IPS DF 4.7 (cell line): ENCODE results near the gene PYGB.
"Not testable (repeated sequence)": the region's sequence is repeated elsewhere in the genome, so short reads cannot be mapped to it uniquely, and the experiment has no call there.

Experiments used
- DNase-seq: peaks from one replicate; pipeline ENCODE4 v3.0.0-alpha.2; 2013; ENCODE audit warnings: low spot score; ENCODE audit errors: extremely low read depth

PYGB gene

DNA sequence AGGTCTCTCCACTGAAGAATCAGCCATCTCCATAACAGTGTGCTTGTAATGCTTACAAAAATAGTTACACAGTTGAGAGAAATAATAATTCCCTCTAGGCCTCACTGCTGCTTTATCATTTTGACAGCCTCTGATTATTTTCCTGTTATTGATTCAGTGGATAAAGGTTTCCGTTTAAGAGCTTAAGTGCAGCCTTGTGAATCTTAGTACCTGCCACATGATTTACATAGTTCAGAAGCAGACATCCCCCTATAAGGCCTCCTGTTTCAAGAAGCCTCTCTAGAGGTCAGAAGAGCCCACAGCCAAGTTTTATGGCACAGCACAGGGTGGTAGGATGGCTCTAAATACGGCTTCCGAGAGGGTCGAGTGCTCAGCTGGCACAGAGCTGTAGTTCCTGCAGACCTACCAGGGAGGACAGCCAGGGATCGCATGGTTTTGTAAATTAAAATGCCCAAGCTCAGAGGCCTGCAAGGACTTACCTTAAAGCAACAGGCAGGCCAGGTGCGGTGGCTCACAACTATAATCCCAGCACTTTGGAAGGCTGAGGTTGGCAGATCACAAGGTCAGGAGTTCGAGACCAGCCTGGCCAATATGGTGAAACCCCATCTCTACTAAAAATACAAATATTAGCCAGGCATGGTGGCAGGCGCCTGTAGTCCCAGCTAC lies 17.6 kb upstream of the PYGB start:
- DNase-seq: no peak

DNA sequence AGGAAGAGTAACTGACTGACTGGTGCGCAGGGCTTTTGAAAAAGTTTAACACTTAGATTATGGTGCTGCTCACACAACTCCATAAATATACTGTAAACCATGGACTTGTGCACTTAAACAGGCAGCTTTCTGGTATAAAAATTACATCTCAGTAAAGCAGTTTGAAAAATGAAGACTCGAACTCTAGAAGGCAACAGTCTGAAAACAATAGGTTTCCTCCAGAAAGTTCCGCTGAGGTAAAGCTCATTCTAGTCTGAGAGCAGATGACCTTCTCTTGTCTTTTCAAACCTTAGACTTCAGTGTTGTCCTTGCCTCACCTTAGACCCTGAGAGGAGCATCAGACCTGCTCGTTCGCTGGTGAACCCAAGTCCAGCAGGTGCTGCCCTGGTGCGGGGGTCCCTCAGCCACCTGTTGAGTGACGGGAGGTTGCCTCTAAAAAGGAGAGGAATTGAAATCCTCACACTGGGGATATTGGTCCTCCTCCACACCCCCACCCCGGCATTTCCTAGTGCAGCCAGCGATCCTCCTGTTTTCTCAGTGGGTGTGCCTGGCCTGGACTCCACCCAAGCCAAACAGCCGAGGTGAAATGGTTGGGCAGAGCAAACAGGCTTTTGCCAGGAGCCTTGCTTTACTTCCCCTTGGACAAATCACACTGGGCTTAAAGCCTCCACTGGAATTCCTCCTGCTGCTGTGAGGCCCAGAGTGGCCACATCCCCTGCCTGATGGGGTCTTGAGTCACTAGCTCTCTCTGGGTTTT lies 14.7 kb upstream of the PYGB start:
- no peak for DNase-seq

DNA sequence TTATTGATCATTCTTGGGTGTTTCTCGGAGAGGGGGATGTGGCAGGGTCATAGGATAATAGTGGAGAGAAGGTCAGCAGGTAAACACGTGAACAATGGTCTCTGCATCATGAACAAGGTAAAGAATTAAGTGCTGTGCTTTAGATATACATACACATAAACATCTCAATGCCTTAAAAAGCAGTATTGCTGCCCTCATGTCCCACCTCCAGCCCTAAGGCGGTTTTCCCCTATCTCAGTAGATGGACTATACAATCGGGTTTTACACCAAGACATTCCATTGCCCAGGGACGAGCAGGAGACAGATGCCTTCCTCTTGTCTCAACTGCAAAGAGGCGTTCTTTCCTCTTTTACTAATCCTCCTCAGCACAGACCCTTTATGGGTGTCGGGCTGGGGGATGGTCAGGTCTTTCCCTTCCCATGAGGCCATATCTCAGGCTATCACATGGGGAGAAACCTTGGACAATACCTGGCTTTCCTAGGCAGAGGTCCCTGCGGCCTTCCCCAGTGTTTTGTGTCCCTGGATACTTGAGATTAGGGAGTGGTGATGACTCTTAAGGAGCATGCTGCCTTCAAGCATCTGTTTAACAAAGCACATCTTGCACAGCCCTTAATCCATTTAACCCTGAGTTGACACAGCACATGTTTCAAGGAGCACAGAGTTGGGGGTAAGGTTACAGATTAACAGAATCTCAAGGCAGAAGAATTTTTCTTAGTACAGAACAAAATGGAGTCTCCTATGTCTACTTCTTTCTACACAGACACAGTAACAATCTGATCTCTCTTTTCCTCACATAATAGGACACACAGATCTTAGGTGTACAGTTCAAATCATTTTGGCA lies 13.7 kb upstream of the PYGB start:
- DNase-seq: not testable (repeated sequence)

DNA sequence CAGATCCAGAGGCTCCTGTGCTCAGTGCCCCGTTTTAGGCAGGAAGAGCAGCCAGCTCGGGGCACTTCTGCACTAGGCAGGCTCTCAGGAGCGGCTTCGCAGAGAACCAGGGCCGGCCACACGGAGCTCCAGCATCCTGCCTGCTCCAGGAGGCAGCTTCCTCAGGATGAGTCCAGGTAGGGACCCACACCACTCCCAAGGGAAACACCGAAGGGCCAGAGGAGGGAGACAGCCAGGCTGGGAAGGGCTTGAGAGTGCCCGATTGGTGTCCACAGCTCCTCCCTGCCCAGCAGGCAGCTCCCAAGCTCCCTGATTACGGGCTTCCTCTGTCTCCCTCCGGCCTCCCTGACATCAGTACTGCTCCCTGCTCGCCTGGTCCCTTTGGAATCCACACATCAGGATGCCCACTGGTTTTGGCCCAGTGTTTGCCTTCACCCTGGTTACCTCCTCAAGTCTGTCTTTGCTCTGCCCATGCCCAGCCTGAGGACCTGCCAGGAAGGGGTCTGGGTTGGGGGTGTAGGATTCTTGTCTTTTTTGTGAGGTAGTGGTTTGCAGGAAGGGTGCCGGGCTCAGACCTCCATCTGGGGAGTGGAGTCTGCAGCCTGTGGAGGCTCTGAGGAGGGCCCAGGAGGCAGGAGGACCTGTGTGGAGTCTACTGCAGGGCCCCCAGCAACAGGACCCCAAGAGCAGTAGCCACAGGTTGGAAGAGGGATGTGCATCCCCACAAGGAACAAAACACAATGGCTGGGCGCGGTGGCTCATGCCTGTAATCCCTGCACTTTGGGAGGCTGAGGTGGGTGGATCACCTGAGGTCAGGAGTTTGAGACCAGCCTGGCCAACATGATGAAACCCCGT lies 11.2 kb upstream of the PYGB start:
- no peak for DNase-seq

DNA sequence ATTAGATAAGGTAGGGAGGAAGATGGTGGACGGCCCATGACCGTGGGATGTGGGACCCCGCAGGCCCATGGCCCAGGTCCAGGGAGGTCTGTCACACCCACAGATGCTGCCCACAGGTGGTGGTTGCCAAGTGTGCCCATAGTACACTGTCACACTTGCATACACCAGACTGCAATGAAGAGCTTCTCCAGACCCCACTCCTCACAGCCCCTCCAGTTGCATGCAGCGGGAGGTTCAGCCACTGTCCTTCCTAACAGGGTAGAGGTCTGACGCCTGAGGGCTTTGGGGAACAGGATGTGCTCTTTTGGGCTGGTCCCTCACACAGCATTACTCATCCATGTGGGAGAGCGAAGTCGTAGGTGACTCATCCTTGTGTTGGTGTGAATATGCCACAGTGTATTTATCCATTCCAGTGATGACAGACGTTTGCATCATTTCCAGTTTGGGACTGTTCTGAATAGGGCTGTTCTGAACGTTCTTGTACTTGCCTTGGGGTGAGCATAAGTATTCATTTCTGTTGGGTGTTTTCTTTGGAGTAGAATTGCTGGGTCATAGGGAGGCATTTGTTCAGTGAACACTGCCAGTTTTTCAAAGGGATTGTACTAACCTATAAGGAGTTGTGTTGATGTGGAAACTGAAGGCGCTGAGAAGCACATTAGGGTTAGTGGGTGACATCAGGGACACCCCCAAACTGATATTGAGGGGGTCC lies 10.1 kb upstream of the PYGB start:
- DNase-seq: no peak

DNA sequence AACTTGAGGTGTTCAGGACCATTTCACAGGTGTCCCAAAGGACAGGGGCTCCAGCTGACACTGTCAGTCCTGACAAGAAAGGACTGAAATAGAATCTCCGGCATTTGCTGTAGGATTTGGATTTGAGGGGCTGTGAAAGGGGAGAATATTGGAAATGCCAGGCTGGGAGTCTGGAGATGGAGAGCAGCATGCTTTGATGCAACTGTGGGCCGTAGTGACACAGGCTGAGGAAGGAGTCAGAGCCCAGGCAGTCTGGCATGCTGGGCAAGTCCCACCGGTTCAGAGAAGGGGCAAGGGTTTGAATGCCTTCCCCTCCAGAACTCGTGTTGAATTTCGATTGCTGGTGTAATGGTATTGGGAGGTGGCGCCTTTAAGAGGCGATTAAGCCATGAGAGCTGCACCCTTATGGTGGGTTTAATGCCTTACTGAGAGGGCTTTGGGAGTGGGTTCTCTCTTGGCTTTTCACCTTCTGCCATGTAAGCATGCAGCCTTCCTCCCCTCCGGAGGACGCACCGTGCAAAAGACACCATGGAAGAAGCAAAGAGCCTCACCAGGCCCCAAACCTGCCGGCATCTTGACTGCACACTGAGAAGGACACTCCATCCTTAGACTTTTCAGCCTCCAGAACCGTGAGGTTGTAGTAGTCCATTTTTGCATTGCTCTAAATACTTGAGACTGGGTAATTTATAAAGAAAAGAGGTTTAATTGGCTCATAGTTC lies 9.4 kb upstream of the PYGB start:
- DNase-seq: no peak

DNA sequence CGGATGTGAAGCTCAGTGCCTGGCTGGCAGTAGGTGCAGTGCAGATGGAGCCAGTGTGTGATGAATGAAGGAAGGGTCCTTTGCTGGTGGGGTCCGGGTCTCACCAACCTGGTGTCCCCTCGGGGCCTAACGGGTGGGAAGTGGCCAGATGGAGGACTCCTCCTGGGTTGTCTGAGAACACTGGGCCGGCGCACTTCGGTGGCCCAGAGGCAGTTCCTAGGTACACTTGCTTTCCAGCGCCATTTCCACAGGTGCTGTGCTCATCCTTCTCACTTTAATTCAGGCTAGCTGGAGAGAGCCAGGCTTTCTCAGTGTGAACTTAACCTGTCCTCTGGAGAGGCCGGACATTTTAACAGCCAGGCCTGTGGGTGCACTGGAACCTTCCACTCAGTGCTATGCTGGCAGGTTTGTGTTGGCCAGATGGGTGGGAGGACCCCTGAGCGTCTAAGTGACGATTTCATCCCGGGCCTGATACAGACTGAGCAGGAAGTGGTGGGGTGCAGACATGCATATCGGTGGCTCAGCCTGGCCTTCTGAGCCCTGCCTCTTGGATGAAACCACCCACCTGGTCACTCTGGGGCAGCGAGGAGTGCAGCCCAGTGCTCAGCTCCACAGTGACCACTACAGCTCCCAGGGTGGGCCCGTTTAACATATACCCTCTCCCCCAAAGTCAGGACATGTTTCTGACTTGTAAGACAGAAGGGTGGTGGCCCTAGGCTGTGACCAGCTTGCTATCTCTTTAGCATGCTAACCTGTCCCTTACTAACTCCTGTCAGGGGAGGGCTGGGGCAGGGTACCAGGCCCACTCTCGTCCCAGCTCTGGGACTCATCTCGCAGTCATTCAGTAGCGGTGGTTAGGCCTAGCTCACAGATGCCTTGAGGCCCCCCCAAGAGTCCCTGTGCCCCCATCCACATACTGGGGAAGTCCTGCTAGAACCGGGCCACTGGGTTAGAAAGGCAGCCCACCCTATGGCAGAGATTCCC lies 8.2 kb upstream of the PYGB start:
- DNase-seq: no peak

DNA sequence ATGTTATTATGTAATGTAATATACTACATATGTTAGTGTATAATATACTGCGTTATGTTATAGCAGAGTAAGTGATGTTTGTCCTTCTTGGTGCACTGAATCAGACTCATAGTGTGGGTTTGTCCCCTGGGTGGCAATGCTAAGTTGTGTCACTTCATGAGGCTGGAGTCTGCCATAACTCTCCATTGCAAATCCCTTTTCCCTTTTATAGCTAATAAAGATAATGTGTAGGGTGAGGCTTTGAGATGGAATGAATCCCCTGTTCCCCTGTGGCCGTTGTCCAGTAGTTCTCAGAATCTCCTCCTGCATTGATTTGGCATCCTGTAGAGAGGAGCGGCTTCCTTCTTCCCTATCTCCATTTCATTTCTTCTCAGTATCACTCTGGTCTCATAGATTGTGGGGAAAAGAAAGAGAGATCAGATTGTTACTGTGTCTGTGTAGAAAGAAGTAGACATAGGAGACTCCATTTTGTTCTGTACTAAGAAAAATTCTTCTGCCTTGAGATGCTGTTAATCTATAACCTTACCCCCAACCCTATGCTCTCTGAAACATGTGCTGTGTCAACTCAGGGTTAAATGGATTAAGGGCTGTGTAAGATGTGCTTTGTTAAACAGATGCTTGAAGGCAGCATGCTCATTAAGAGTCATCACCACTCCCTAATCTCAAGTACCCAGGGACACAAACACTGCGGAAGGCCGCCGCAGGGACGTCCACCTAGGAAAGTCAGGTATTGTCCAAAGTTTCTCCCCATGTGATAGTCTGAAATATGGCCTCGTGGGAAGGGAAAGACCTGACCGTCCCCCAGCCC lies 6.8 kb upstream of the PYGB start:
- not testable (repeated sequence) for DNase-seq

DNA sequence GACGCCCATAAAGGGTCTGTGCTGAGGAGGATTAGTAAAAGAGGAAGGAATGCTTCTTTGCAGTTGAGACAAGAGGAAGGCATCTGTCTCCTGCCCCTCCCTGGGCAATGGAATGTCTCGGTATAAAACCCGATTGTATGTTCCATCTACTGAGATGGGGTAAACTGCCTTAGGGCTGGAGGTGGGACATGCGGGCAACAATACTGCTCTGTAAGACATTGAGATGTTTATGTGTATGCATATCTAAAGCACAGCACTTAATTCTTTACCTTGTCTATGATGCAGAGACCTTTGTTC lies 6.3 kb upstream of the PYGB start:
- not testable (repeated sequence) for DNase-seq

DNA sequence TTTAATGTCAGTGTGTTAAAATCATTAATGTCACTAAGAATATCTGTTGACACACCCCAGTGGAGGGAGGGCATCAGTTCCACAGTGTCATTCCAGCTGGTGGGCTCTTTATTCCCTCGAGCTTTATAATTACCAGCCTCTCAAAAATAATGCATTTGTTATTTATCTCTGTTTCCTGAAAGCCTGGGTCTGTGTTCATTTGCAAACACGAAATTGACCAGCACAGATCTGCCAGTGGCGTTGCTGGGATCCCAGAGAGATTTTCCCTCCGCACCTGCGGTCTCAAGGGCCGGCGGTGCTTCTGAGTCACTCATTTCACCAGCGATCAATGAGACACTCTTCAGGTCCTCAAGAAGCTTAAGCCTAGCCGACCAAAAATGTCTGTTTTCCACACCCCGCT lies 5.7 kb upstream of the PYGB start:
- no peak for DNase-seq

DNA sequence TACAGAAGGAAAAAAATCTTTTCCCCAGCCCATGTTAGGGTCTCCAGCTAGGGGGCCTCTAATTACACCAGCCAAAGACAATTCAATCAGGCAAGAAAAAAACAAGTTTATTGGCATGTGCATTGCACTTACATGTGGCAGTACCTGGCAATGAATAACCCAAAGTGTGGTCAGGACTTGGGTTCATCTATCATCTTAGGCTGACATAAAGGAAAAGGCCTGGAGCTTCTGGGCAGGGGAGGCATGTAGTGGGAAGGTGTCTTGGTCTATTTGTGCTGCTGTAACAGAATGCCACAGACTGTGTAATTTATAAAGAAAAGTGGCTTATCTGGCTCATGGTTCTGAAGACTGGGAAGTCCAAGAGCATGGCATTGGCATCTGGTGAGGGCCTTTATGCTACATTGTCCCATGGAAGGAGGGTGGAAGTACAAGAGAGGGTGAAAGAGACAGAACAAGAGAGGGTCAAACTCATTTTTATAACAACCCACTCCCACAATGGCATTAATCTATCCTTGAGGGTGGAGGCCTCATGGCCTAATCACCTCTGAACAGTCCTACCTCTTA lies 4.4 kb upstream of the PYGB start:
- no peak for DNase-seq

DNA sequence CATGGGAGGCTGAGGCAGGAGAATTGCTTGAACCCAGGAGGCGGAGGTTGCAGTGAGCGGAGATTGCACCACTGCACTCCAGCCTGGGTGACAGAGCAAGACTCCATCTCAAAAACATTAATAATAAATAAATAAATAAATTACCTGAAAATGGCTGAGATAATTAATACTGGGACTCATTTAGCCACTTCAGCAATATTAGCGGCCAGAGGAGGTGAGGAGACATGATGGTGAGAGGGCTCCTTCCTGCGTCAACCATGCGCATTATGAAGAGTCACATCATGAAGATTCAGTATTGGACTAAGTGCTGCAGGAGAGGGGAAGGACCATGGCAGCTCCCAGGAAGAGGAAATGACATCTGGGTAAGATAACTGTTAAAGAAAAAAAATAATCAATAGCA lies 2.9 kb upstream of the PYGB start:
- DNase-seq: no peak

DNA sequence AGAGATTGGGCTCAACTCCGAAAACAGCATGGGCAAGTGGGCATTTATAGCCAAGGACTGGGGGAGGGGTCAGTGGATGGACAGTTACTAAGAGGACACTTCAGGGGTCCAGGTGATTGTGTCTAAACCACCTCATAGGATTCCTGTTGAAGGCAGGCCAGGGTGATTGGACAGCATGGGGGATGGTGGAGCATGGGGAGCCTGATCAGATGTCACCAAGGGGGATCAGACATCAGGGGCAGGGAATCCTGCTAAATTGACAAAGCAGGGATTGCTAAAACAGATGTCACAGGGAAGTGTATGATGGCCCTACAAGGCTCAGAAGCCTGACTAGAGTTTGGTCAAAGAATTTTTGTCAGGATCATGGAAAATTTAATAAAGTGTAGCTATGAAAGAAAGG lies 2.4 kb upstream of the PYGB start:
- DNase-seq: no peak

DNA sequence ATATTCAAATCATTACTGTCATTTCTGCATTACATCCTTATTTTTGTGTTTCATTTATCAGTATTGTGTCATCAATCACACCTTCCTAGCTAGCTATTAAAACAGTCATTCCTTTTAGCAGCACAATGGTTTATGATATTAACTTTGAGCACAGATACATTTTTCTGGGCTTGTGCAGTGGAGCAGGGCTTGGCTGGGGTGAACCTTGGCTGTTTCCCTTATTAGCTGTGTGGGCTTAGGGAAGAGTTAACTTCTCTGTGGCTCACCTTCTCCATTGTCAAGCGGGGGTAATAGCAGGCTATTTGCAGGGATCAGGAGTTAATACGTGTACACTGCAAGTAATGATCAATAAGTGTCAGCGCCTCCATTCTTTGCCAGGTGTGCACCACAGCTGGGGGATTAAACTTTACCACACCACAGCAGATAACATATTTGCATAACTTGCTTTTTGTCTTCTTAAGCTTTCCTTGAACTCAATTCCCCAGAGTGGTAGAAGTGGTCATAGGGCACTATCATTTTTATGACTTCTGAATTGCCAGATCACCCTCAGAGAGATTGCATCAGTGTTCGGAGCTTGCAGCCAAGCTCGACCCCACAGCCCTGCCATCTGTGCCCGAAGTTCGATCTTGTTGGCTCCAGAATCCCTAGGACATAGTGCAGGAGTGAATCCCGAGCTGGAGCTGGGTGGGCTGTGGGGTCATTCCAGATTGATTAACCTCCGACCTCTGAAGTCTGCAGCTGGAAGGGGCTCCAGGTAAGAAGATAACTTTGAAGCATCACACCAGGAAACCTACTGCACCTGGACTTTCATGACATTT lies 1.5 kb upstream of the PYGB start:
- no peak for DNase-seq

DNA sequence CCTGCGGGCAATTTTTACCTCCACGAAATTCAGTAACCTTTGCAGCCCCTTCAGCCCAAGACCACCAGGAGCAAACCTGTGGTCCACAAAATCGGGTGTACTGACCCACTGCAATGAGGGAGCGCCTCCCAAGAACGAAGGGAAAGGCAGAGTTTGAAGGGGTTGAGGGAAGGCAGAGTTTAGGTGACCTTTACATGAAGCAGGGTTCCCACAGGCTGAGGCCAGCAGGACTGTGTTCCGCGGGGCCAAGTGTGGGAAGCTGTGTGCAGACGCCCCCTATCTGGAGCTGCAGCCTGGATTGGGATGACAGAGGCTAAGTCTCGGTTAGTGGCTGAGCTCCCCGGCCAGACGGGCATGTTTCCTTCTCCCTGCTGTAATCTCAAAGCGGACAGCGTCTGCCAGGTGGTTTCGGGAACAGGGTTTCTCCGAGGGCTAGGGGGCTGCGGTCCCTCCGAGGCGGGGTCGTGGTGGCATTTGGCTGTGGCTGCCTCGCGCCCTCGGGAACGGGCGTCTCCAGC lies 826 bp upstream of the PYGB start:
- no peak for DNase-seq

DNA sequence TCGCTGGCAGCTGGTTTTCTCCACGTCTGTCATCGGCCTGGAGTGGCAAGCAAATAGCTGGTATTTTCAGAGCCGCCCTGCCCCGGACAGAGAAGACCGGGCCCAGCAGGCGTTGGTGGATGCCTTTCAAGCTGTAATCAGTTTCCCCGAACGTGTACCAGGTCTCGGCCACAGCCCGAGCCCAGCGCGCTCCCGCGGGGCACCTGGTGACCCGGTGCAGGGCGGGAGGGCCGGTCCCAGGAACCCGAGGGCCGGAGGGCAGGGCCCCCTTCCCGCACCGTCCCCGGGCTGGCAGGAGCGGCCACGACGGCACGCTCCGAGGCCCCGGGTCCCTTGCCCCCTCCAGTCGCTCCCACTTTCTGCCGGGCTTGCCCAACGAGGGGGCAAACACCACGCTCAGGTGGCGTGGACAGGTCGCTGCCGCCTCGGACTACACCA lies 348 bp upstream of the PYGB start:
- no peak for DNase-seq

DNA sequence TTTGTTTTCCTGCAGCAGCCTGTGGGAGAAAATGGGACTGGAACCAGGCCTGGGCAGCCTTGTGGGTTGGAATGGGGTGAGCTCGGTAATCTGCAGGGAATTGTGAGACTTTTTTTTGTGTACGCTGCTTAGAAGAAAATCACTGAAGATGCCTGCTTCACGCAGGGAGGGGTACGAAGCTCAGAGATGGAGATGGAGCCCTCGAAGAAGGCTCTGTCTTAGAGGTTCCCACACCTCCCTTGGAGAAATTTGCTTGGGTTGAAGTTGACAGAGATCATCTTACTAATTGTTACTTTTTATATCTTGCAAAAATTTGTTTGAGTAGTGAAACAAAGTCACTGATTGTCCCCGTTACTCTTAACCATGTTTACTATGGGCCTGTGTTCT lies 894 bp downstream of the PYGB start:
- no peak for DNase-seq
